ENCODE data around the gene SRSF3. TPM values are rescaled to one million over a fixed set of nuclear protein-coding genes. Genes with fewer than 3 reads are reported as not detected.
A peak's percentile ranks its signal among the peaks of the same experiment; 100 is the strongest.

Gene SRSF3
- total RNA-seq, 2 donors from 2014 or later = 88.5 to 120 TPM

DNA sequence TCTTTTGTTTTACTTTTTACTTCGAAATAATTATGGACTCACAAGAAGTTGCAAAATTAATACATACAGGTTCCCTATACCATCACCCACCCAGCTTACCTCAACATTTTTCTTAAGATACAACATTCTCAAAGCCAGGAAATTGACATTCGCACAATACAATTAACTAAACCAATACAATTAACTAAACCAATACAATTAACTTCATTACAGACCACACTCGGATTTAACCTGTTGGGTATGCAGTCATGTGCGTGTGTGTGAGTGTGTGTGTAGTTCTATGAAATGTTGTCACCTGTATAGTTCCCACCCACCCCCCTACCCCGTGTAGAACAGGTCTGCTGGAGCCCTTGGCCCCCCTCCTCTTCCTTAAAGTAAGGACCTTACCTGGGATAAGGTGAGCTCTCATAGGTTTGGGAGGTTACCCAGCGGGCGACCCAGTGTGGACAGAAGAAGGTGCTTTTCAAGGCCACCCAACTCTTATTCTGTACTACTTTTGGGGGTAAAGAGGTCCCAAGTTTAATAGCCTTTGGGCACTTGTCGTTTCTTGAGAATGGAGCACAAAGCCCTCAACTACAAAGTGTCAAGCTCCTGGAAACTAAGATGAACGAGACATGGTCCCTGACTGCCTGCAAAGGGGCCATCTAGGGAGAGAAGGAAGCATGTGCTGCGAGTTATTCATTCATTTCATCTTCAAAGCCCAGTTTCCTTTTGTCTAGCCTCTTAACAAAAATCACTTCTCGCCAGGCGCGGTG, 46.3 kb upstream of the SRSF3 start:
- peak overlapping the region; percentile 34 to 92 for H3K27ac ChIP-seq
- DNase-seq (ENCODE audit: low spot score) (no peak), ATAC-seq (ENCODE audit: insufficient number of reproducible peaks, low FRiP score, low read depth) (no peak)
- H3K4me1 ChIP-seq (ENCODE audit: control insufficient read depth in 1 of 2, low read depth in 2 of 2) = peaks cover 19 to 29% of the 10 kb centered on the region in 2 donors
- TF ChIP-seq, protein P1, sequence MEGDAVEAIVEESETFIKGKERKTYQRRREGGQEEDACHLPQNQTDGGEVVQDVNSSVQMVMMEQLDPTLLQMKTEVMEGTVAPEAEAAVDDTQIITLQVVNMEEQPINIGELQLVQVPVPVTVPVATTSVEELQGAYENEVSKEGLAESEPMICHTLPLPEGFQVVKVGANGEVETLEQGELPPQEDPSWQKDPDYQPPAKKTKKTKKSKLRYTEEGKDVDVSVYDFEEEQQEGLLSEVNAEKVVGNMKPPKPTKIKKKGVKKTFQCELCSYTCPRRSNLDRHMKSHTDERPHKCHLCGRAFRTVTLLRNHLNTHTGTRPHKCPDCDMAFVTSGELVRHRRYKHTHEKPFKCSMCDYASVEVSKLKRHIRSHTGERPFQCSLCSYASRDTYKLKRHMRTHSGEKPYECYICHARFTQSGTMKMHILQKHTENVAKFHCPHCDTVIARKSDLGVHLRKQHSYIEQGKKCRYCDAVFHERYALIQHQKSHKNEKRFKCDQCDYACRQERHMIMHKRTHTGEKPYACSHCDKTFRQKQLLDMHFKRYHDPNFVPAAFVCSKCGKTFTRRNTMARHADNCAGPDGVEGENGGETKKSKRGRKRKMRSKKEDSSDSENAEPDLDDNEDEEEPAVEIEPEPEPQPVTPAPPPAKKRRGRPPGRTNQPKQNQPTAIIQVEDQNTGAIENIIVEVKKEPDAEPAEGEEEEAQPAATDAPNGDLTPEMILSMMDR (IDR thresholded peaks at IDR 0.05) = no peak
- H3K9me3 ChIP-seq = no peaks in the 10 kb centered on the region
- no peaks in the 10 kb centered on the region for H3K36me3 ChIP-seq
- no peaks in the 10 kb centered on the region for H3K27me3 ChIP-seq (replicated peaks; ENCODE audit: insufficient read depth)
- H3K4me3 ChIP-seq = peak overlapping the region; percentile 92

GRCh38 chr6:36548401-36548743, 45.8 kb upstream of the SRSF3 start:
- Histone ChIP-seq H3K4me3 (no peak overlapping the region), H3K27me3 (replicated peaks; ENCODE audit: insufficient read depth) (no peaks in the 10 kb centered on the region), H3K27ac (no peak overlapping the region), H3K4me1 (ENCODE audit: control insufficient read depth in 1 of 2, low read depth in 2 of 2) (peaks cover 17 to 28% of the 10 kb centered on the region in 2 donors), H3K9me3 (no peaks in the 10 kb centered on the region), H3K36me3 (no peaks in the 10 kb centered on the region)
- TF ChIP-seq, protein P1 (IDR thresholded peaks at IDR 0.05) = no peak
- ATAC-seq (ENCODE audit: insufficient number of reproducible peaks, low FRiP score, low read depth) (no peak), DNase-seq (ENCODE audit: low spot score) (no peak)

DNA sequence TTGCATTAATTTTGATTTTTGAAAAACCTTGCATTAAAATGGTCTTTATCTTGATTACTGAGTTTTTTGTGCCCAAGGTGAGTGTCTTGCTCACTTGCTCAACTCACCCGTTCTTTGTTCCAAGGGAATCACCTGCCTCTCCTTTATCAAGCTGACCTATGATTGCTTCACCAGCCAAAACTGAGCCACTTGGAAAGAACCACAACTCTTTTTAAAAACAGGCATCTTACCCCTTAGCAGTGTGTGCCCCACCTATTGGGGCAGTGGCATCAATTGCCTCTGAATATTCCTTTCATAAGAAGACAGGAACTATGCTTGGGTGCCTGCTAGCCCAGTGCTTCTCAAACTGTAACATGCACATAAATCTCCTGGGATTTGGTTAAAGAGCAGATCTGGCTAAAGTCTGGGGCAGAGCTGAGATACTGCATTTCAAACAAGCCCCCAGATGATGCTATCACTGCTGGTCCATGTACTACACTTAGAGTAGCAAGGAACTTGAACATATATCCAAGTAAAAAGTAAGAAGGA, 43.6 kb upstream of the SRSF3 start:
- TF ChIP-seq, protein P1 (IDR thresholded peaks at IDR 0.05) = no peak
- ATAC-seq (ENCODE audit: insufficient number of reproducible peaks, low FRiP score, low read depth) = no peak
- no peak overlapping the region for H3K4me3 ChIP-seq
- H3K27ac ChIP-seq = no peak overlapping the region
- H3K27me3 ChIP-seq (replicated peaks; ENCODE audit: insufficient read depth) = no peaks in the 10 kb centered on the region
- H3K9me3 ChIP-seq = no peaks in the 10 kb centered on the region
- H3K36me3 ChIP-seq = no peaks in the 10 kb centered on the region
- DNase-seq (ENCODE audit: low spot score) = no peak
- peaks cover 3 to 17% of the 10 kb centered on the region in 2 donors for H3K4me1 ChIP-seq (ENCODE audit: control insufficient read depth in 1 of 2, low read depth in 2 of 2)

DNA sequence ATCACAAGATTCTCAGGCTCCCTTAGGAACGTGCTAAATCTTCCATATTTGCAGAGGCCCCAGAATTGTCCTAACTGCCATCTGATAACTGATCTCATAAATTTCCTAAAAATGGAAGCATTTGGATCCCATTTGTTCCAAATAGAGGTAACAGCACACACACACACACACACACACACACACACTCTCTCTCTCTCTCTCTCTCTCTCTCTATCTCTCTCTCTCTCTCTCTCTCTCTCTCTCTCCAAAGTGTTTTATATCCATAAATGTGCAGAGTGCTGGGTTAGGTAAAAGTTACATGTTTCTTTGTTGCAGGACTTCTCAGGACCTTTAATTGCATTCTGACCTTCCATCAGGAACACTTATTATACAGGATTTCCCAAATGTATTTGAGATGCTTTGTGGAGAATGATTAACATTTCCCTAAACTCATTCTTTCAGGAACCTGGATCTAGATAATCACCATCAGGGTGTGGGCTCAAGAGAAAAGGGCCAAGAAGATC, 38.4 kb upstream of the SRSF3 start:
- TF ChIP-seq, protein P1 (IDR thresholded peaks at IDR 0.05) = no peak
- no peaks in the 10 kb centered on the region for H3K27me3 ChIP-seq (replicated peaks; ENCODE audit: insufficient read depth)
- H3K36me3 ChIP-seq = no peaks in the 10 kb centered on the region
- no peak for ATAC-seq (ENCODE audit: insufficient number of reproducible peaks, low FRiP score, low read depth)
- H3K4me1 ChIP-seq (ENCODE audit: control insufficient read depth in 1 of 2, low read depth in 2 of 2) = peaks cover 0 to 10% of the 10 kb centered on the region in 2 donors
- H3K27ac ChIP-seq = no peak overlapping the region
- H3K4me3 ChIP-seq = no peak overlapping the region
- no peaks in the 10 kb centered on the region for H3K9me3 ChIP-seq
- no peak for DNase-seq (ENCODE audit: low spot score)

GRCh38 chr6:36556281-36556680, 37.9 kb upstream of the SRSF3 start:
- no peaks in the 10 kb centered on the region for H3K27me3 ChIP-seq (replicated peaks; ENCODE audit: insufficient read depth)
- no peak for ATAC-seq (ENCODE audit: insufficient number of reproducible peaks, low FRiP score, low read depth)
- H3K9me3 ChIP-seq = no peaks in the 10 kb centered on the region
- H3K27ac ChIP-seq = no peak overlapping the region
- peaks cover 0 to 10% of the 10 kb centered on the region in 2 donors for H3K4me1 ChIP-seq (ENCODE audit: control insufficient read depth in 1 of 2, low read depth in 2 of 2)
- TF ChIP-seq, protein P1 (IDR thresholded peaks at IDR 0.05) = no peak
- H3K4me3 ChIP-seq = no peak overlapping the region
- DNase-seq (ENCODE audit: low spot score) = no peak
- H3K36me3 ChIP-seq = no peaks in the 10 kb centered on the region
